Inflammatory macrophage (primary cell): ENCODE data around the gene NR6A1.

ENCODE experiments used
- DNase-seq, 2 donors: peaks; one replicate each; pipeline ENCODE4 v3.0.0-alpha.2; 2020 to 2022

The NR6A1 gene

GRCh38 chr9:124684169-124684568 lies 86.9 kb downstream of the NR6A1 start:
- no peak for DNase-seq

GRCh38 chr9:124683043-124683442 lies 88.1 kb downstream of the NR6A1 start:
- no peak for DNase-seq

- no peak for DNase-seq
Measured at GRCh38 chr9:124680714-124681390, 90.3 kb downstream of the NR6A1 start.

- DNase-seq: no peak
Measured at GRCh38 chr9:124680049-124680448, 91.1 kb downstream of the NR6A1 start.

GRCh38 chr9:124676159-124676551 lies 95.0 kb downstream of the NR6A1 start:
- no peak for DNase-seq

- DNase-seq: no peak
Measured at GRCh38 chr9:124675261-124676158, 95.6 kb downstream of the NR6A1 start.

- no peak for DNase-seq
Measured at GRCh38 chr9:124674651-124675050, 96.5 kb downstream of the NR6A1 start.

- DNase-seq: no peak
Measured at GRCh38 chr9:124673063-124673462, 98.0 kb downstream of the NR6A1 start.

- DNase-seq: no peak
Measured at GRCh38 chr9:124671861-124672260, 99.2 kb downstream of the NR6A1 start.

- DNase-seq: no peak
Measured at GRCh38 chr9:124666642-124667041, 104.5 kb downstream of the NR6A1 start.

- DNase-seq: no peak
Measured at GRCh38 chr9:124665391-124666058, 105.6 kb downstream of the NR6A1 start.

- DNase-seq: no peak
Measured at GRCh38 chr9:124664143-124664542, 107.0 kb downstream of the NR6A1 start.

GRCh38 chr9:124663046-124663961 lies 107.8 kb downstream of the NR6A1 start:
- no peak for DNase-seq

- DNase-seq: no peak
Measured at GRCh38 chr9:124662561-124662960, 108.5 kb downstream of the NR6A1 start.

- no peak for DNase-seq
Measured at GRCh38 chr9:124661271-124661670, 109.8 kb downstream of the NR6A1 start.

GRCh38 chr9:124660341-124660801 lies 110.7 kb downstream of the NR6A1 start:
- peak in 1 of 2 donors; percentile 19 for DNase-seq

- DNase-seq: peak; percentile 69 to 72
Measured at GRCh38 chr9:124659099-124659659, 111.9 kb downstream of the NR6A1 start.

GRCh38 chr9:124658165-124659017 lies 112.7 kb downstream of the NR6A1 start:
- peak; percentile 10 to 62 for DNase-seq

- DNase-seq: no peak
Measured at GRCh38 chr9:124657516-124657915, 113.6 kb downstream of the NR6A1 start.

- DNase-seq: peak; percentile 63 to 73
Measured at GRCh38 chr9:124654431-124654830, 116.7 kb downstream of the NR6A1 start.
